ENCODE measurements around the gene KCNQ5.

Gene KCNQ5

GRCh38 chr6:73144516-73144915, 522.7 kb downstream of the KCNQ5 start:
- ATAC-seq (ENCODE audit: low read depth) (no peak), DNase-seq (ENCODE audit: low spot score in 2 of 2) (no peak)
- Mint-ChIP-seq H3K36me3 (peaks cover 24% of the 10 kb centered on the region), H3K4me1 (peaks cover 5% of the 10 kb centered on the region), H3K27ac (no peak overlapping the region), H3K9me3 (peaks cover 3% of the 10 kb centered on the region), H3K27me3 (no peaks in the 10 kb centered on the region), H3K4me3 (no peak overlapping the region)

DNA sequence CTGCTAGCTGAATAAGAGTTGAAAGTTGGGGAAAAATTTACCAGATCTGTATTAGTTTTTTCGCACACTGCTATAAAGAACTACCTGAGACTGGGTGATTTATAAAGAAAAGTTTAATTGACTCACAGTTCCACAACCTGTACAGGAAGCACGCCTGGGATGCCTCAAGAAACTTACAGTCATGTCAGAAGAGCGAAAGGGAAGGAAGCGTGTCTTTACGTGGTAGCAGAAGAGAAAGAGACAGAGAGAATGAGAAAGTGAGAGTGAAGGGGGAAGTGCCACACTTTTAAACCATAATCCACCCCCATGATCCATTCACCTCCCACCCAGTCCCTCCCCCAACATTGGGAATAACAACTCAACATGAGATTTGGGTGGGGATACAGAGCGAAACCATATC, 523.8 kb downstream of the KCNQ5 start:
- ATAC-seq (ENCODE audit: low read depth) (no peak), DNase-seq (ENCODE audit: low spot score in 2 of 2) (no peak)
- H3K27me3 Mint-ChIP-seq, result no peaks in the 10 kb centered on the region
- peaks cover 3% of the 10 kb centered on the region for H3K9me3 Mint-ChIP-seq
- peaks cover 17% of the 10 kb centered on the region for H3K36me3 Mint-ChIP-seq
- peaks cover 5% of the 10 kb centered on the region for H3K4me1 Mint-ChIP-seq
- no peak overlapping the region for H3K4me3 Mint-ChIP-seq
- H3K27ac Mint-ChIP-seq, result no peak overlapping the region

DNA sequence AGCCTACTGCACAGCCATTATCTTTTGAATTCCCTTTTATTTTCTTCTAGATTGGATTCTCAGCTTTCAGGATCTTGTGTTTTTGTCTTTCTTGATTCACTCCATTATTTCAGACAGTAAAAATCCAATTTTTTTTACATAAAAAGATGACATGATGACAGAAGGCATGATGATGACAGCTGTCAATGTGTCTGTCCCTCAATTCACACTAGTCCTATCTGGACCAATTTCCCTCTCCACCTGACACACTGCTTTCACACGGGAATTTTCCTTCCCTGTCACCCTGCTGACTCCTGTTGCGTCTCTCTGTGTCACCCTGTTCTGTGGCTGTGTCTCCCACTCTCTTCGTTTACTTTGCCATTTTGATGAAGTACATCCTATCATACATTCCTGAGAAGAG, 529.9 kb downstream of the KCNQ5 start:
- ATAC-seq (ENCODE audit: low read depth), result no peak
- Mint-ChIP-seq H3K4me3 (no peak overlapping the region), H3K4me1 (peaks cover 2% of the 10 kb centered on the region)

DNA sequence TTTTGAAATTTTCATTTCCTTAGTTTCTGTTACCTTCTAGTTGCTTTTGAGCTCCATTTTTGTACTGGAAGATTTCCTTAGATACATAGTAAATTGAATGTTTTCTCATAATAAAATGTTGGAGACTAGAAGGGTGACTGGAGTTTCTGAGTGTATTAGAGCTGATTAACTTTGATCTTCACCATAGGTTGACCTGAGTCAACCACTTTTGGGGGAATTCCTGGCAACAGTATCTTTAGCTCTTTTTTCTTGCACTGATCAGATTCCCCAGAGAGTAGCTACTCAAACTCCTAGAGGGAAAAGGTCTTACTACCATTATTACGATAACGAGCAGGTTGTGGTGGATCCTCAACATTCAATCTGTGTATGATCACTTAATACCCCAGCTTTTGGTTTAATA, 530.7 kb downstream of the KCNQ5 start:
- peaks cover 19% of the 10 kb centered on the region for H3K36me3 Mint-ChIP-seq
- no peak overlapping the region for H3K4me3 Mint-ChIP-seq

More for the DNA sequence above, 529.9 kb downstream of the KCNQ5 start:
- Mint-ChIP-seq H3K27ac (no peak overlapping the region), H3K9me3 (peaks cover 2% of the 10 kb centered on the region), H3K36me3 (peaks cover 13% of the 10 kb centered on the region), H3K27me3 (no peaks in the 10 kb centered on the region)
- no peak for DNase-seq (ENCODE audit: low spot score in 2 of 2)

DNA sequence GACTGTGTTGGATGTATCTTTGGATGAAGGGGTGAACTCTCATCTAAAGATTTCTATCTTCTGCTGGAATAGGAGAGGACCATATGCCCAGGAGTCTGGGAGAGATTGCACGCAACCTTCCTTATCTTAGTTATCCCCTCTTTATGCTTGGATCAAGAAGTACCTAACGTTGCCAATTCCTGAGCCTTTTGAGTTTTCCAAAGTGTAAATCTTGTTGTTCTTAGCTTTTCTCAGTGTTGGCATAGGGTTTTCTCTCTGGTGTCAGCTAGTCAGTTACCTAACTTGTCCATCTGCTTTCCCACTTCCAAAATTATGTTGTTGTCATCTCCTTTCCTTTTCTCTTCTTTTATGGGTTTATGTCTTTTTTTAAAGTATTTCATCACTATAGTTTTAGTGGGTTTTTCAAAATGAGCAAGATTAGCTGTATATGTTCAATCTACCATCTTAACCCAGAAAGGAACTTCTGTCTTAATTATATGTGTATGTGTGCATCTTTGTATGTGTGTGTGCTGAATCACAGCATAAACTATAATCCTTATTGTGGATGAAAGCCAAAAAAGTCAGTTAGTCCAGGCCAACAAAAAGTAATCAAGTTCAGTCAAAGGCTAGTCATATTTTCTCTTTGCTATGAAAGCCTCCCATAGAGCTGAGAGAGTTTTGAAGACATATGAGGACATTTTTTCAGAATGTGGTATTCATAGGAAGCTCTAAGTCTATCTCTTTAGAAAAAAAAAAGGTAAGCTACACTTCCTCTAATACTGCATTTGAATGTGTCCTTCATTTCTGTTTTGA, 531.3 kb downstream of the KCNQ5 start:
- DNase-seq (ENCODE audit: low spot score in 2 of 2), result no peak
- peaks cover 19% of the 10 kb centered on the region for H3K36me3 Mint-ChIP-seq
- H3K27me3 Mint-ChIP-seq, result no peaks in the 10 kb centered on the region
- peaks cover 3% of the 10 kb centered on the region for H3K9me3 Mint-ChIP-seq
- H3K4me1 Mint-ChIP-seq, result peaks cover 2% of the 10 kb centered on the region
- ATAC-seq (ENCODE audit: low read depth), result no peak
- no peak overlapping the region for H3K27ac Mint-ChIP-seq
- no peak overlapping the region for H3K4me3 Mint-ChIP-seq

More for the DNA sequence above, 530.7 kb downstream of the KCNQ5 start:
- Mint-ChIP-seq H3K27me3 (no peaks in the 10 kb centered on the region), H3K4me1 (peaks cover 2% of the 10 kb centered on the region), H3K9me3 (peaks cover 3% of the 10 kb centered on the region), H3K27ac (no peak overlapping the region)
- ATAC-seq (ENCODE audit: low read depth) (no peak), DNase-seq (ENCODE audit: low spot score in 2 of 2) (no peak)

GRCh38 chr6:73156793-73157767, 535.2 kb downstream of the KCNQ5 start:
- no peaks in the 10 kb centered on the region for H3K27me3 Mint-ChIP-seq
- peaks cover 15% of the 10 kb centered on the region for H3K36me3 Mint-ChIP-seq
- ATAC-seq (ENCODE audit: low read depth) (no peak), DNase-seq (ENCODE audit: low spot score in 2 of 2) (no peak)
- H3K9me3 Mint-ChIP-seq, result peaks cover 3% of the 10 kb centered on the region
- H3K27ac Mint-ChIP-seq, result no peak overlapping the region
- H3K4me3 Mint-ChIP-seq, result no peak overlapping the region
- H3K4me1 Mint-ChIP-seq, result no peaks in the 10 kb centered on the region

GRCh38 chr6:73157870-73158269, 536.0 kb downstream of the KCNQ5 start:
- no peak overlapping the region for H3K4me3 Mint-ChIP-seq
- ATAC-seq (ENCODE audit: low read depth) (no peak), DNase-seq (ENCODE audit: low spot score in 2 of 2) (no peak)
- H3K36me3 Mint-ChIP-seq, result peaks cover 15% of the 10 kb centered on the region
- no peaks in the 10 kb centered on the region for H3K4me1 Mint-ChIP-seq
- H3K27ac Mint-ChIP-seq, result no peak overlapping the region
- H3K27me3 Mint-ChIP-seq, result no peaks in the 10 kb centered on the region
- H3K9me3 Mint-ChIP-seq, result peaks cover 3% of the 10 kb centered on the region

DNA sequence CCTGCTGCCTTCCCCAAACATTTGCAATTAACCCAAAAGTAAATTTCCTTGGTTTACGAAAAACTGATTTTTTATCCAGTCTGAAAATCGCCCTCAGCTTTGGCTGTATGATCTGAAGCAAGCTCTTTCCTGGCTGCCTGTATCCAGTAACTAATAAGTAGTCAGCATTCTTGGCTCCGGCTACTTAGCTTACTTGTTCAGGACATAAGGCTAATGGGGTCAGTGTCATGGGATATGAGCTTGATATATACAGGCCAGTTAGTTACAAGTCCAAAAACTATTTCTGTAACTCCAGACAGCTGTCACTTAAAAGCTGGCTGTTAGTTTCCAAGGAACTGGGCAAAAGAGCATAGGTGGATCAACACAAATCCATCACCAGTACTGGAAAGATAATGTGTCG, 547.2 kb downstream of the KCNQ5 start:
- DNase-seq (ENCODE audit: low spot score in 2 of 2) (no peak), ATAC-seq (ENCODE audit: low read depth) (no peak)
- Mint-ChIP-seq H3K4me1 (no peaks in the 10 kb centered on the region), H3K4me3 (no peak overlapping the region), H3K27ac (no peak overlapping the region), H3K36me3 (peaks cover 6% of the 10 kb centered on the region), H3K27me3 (no peaks in the 10 kb centered on the region), H3K9me3 (no peaks in the 10 kb centered on the region)

- no peaks in the 10 kb centered on the region for H3K4me1 Mint-ChIP-seq
- peaks cover 6% of the 10 kb centered on the region for H3K36me3 Mint-ChIP-seq
- ATAC-seq (ENCODE audit: low read depth), result no peak
- H3K27ac Mint-ChIP-seq, result no peak overlapping the region
- H3K27me3 Mint-ChIP-seq, result no peaks in the 10 kb centered on the region
- H3K4me3 Mint-ChIP-seq, result no peak overlapping the region
- no peaks in the 10 kb centered on the region for H3K9me3 Mint-ChIP-seq
- DNase-seq (ENCODE audit: low spot score in 2 of 2), result no peak
Measured at GRCh38 chr6:73169633-73170032, 547.8 kb downstream of the KCNQ5 start.

DNA sequence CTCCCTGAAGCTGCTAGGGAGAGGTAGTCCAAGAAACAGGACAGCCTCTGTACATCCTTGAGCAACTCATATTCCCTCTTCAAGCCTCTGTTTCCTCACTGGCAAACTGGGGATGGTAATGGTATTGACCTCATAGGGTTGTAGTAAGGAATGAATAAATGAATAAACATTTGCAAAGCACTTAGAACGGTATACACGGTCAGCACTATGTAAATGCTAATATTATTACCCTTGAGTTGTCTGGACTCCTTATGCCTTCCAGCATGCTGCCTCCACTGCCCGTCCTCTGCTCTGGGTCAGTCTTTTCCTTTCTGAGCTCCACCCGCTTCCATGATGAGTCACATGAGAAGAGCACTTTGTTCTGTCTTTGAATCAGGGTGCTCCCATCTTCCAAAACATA, 552.8 kb downstream of the KCNQ5 start:
- H3K27ac Mint-ChIP-seq, result no peak overlapping the region
- DNase-seq (ENCODE audit: low spot score in 2 of 2) (no peak), ATAC-seq (ENCODE audit: low read depth) (no peak)
- peaks cover 1% of the 10 kb centered on the region for H3K36me3 Mint-ChIP-seq
- H3K4me1 Mint-ChIP-seq, result peaks cover 5% of the 10 kb centered on the region
- H3K27me3 Mint-ChIP-seq, result no peaks in the 10 kb centered on the region
- no peak overlapping the region for H3K4me3 Mint-ChIP-seq
- no peaks in the 10 kb centered on the region for H3K9me3 Mint-ChIP-seq

GRCh38 chr6:73176057-73176456, 554.2 kb downstream of the KCNQ5 start:
- no peaks in the 10 kb centered on the region for H3K36me3 Mint-ChIP-seq
- no peak overlapping the region for H3K4me3 Mint-ChIP-seq
- H3K9me3 Mint-ChIP-seq, result no peaks in the 10 kb centered on the region
- peaks cover 12% of the 10 kb centered on the region for H3K4me1 Mint-ChIP-seq
- H3K27ac Mint-ChIP-seq, result no peak overlapping the region
- DNase-seq (ENCODE audit: low spot score in 2 of 2) (no peak), ATAC-seq (ENCODE audit: low read depth) (no peak)
- no peaks in the 10 kb centered on the region for H3K27me3 Mint-ChIP-seq

- Mint-ChIP-seq H3K4me3 (no peak overlapping the region), H3K27me3 (no peaks in the 10 kb centered on the region), H3K9me3 (no peaks in the 10 kb centered on the region), H3K4me1 (peaks cover 12% of the 10 kb centered on the region), H3K27ac (no peak overlapping the region), H3K36me3 (no peaks in the 10 kb centered on the region)
- DNase-seq (ENCODE audit: low spot score in 2 of 2) (no peak), ATAC-seq (ENCODE audit: low read depth) (peak; percentile 51)
Measured at GRCh38 chr6:73177221-73177944, 555.5 kb downstream of the KCNQ5 start.

DNA sequence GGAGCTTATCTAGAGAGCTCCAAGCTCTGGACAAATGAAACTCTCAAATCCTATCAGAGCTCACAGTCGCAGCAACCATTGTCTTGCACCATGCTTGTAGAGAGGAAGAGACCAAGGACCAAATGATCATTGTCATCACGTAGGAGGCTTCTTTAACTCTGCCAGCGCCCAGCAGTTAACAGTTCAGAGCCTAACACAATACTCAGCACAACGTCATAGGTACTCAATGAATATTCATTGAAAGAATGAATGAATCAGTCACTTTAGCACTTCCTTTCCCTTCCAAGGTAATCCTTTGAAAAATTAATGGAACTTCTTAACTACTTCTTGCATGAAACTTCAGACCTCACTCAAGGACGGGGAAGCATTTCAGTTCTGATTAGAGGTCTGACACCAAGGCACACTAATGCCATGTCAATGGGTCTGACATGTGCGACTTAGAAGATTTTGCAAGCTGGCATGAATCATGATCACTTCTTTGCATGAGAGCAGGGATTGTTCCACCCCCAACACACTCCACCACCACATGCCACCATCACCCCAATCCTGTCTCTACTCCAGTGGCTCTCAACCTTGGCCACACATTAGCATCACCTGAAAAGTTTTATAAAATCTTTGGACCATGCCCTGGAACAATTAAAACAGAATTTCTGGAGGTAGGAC, 558.3 kb downstream of the KCNQ5 start:
- Mint-ChIP-seq H3K36me3 (no peaks in the 10 kb centered on the region), H3K27me3 (no peaks in the 10 kb centered on the region), H3K9me3 (no peaks in the 10 kb centered on the region), H3K4me1 (peaks cover 12% of the 10 kb centered on the region), H3K4me3 (no peak overlapping the region), H3K27ac (no peak overlapping the region)
- no peak for ATAC-seq (ENCODE audit: low read depth)
- DNase-seq (ENCODE audit: low spot score in 2 of 2), result no peak

All from memory B cell (primary cell).